ENCODE data around the gene VCAN.

VCAN gene

DNA sequence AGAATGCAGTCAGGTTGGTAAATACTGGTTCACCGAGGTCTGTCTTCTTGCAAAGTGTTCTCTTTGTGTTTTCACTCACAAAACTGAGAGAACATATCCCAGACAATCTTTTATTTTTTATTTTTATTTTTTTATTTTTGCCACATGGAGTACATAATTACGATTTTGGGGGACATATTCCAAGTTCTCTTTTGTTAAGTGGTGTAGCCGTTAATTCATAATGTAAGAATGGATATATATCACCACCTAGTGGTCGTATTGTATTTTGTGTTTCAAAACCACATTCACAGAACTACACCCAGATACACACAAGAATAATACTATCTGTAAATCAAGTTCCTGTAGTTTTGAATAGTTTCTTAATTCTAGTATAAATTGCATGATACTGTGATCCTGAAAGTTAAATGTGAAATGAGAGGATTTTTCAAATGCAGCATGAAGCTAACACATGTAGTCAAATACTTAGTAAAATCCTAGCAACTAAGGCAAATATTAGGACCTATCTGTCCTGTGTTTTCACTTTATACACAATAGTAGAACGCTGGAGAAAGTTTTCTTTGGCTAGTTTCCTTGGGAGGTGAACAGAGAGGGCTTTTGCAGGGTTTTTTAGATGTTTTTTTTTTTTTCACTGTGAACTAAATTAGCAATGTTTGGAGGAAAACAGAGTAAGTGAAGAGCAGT is 92.7 kb downstream of the VCAN start:
- peak; percentile 33 for DNase-seq (ENCODE audit: low spot score)

DNA sequence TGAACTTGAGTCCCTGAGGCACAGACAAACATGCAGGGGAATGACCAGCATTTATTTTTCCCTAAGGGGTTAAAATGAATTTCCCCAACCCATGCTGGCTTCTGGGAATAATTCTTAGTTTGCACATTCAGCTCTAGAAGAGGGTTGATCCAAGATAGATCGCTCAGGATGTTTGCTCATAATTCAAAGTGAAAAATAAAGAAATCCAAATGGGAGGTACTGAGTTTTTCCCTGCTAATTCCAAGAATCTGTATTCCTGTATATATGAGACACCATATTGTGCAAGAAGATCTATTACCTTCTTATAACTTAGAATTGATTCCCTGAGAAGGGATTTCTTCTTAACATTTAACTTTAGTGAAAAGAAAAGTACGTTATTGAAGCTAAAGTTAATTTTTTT is 96.2 kb downstream of the VCAN start:
- DNase-seq (ENCODE audit: low spot score): no peak

DNA sequence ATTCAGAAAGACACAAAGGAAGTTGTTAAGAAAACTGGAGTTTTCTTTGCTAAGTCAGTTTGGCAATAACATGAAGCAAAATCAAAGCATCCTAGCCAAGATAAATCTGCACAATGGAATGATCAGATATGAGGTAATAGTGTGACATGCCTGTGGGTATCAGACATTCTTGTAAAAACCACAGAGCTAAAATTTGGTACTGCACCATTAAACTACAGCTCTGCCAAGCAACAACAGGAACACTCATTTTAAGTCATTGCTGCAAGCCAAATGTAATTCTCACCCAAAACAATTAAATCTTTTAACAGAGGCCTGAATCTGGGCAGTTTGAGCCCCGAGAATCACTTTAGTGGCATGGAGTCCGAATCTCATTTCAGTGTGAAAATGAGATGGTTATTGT is 96.6 kb downstream of the VCAN start:
- DNase-seq (ENCODE audit: low spot score): peak; percentile 25

DNA sequence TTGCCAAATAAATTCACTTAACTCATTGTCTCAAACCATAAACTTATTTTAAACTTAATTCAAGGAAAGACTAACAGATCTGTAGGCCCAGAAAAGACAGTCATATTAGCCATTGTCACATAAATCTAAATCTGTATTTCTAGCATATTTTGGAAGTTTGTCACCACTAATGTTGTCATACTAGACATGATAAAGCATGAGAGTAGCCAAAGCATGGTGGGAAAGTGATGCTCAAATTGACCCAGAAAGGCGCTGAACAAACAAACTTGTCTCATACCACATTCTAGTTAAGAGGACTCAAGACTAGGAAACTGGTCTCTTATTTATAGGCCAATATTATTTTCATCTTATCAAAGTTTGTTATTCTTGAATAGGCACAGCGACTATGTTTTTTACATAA is 99.4 kb downstream of the VCAN start:
- DNase-seq (ENCODE audit: low spot score): no peak

DNA sequence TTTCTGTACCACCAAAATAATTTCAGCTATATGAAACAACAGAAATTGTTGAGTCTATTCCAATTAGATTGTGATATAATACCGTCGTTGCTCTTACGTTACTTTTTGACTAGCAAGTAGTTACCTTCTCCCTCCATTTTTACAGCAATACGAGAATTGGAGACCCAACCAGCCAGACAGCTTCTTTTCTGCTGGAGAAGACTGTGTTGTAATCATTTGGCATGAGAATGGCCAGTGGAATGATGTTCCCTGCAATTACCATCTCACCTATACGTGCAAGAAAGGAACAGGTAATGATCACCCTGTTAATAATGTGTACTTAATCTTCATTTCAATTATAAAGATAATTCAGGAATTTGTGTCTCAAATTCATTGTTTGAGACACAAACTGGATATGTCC is 100.7 kb downstream of the VCAN start:
- DNase-seq (ENCODE audit: low spot score): no peak

GRCh38 chr5:83576341-83576740 is 104.8 kb downstream of the VCAN start:
- DNase-seq (ENCODE audit: low spot score): no peak

DNA sequence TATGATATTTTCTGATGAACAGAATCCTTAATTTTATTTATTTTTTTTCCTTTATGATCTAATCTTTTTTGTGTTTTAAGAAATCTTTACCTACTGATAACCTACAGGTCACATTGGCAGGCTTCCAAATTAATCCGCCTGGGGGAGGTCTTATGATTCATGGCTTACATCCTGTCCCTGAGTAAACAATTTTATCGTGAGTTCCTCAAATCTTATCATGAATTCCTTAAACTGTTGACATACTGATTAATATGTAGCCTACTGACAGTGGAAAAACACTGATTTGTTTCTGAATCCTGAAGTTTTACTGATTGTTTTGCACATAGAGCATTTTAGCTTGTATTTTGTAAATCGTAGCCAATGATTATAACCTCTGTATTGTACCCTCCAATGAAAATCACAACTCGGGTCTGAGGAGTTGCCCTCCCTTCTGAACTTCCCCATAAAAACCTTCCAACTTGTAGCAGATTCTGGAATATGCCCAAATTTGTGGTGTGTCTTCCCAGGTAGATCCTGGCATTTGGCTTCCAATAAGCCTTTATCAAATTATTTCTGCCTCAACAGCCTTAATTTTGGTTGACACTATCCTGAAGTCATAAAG is 105.6 kb downstream of the VCAN start:
- DNase-seq (ENCODE audit: low spot score): peak; percentile 7

- DNase-seq (ENCODE audit: low spot score): no peak
These were observed 112.3 kb downstream of the VCAN start for GRCh38 chr5:83583859-83584258.

- no peak for DNase-seq (ENCODE audit: low spot score)
These were observed 115.6 kb downstream of the VCAN start for GRCh38 chr5:83586874-83587776.

- DNase-seq (ENCODE audit: low spot score): no peak
These were observed 118.2 kb downstream of the VCAN start for GRCh38 chr5:83589786-83590185.

- DNase-seq (ENCODE audit: low spot score): no peak
These were observed 119.4 kb downstream of the VCAN start for GRCh38 chr5:83590966-83591365.

DNA sequence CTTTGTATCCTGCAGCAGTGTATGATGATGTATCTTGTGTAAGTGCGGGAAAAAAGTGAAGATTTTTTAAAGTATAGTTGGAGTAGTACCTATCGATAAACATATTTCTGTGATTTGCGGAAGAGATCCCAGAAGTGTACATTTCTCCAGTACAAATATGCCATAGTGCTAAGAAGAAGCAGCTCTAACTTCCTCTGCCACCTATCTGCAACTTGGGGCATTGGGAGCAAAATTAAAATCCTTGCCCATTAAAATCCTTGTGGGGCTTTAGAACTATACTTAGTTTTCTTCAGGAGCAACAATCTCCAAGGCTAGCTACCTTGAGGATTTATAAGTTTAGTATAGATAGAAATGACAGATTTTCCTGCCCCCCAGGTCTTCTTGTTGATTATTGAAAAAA is 123.7 kb downstream of the VCAN start:
- no peak for DNase-seq (ENCODE audit: low spot score)

- peak; percentile 36 for DNase-seq (ENCODE audit: low spot score)
These were observed 136.6 kb downstream of the VCAN start for GRCh38 chr5:83608122-83608521.

- no peak for DNase-seq (ENCODE audit: low spot score)
These were observed 143.3 kb downstream of the VCAN start for GRCh38 chr5:83614841-83615240.

DNA sequence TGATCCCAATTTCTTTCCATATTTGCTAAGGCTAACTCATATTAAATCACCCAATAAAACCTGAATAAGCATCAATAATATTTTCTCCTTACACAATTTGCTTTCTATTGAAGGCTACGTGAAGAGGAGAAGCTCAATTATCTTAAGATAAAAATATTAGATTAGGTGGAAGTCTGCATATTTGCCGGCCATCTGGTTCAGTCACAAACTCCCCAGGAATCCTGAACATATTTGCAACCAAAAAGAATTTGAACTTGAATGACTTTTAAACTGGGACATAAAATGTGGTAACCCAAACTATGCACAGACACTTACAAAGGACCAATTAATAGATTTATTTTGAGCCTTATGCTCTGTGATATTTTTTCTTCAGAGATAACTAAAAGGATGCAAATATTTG is 156.8 kb downstream of the VCAN start:
- DNase-seq (ENCODE audit: low spot score): no peak

Data from SW480 (cell line).